NB4 (cell line): ENCODE results near the gene PDE4D.

Experiments used
- MYC ChIP-seq: IDR thresholded peaks from 2 replicates; pipeline ENCODE4 v1.6.1; 2011; ENCODE audit warnings: low read depth, low read length
- POLR2A ChIP-seq: IDR thresholded peaks from 2 replicates; pipeline ENCODE4 v1.6.1; 2011; ENCODE audit warnings: mild to moderate bottlenecking; ENCODE audit not compliant: insufficient read length; ENCODE audit errors: extremely low read depth
- TF ChIP-seq, protein P1 (sequence below): IDR thresholded peaks from one replicate; pipeline ENCODE4 v1.5.1; 2012; ENCODE audit warnings: low read depth, low read length

GRCh38 chr5:59785676-59786333 is 107.7 kb downstream of the PDE4D start:
- TF ChIP-seq, protein P1, sequence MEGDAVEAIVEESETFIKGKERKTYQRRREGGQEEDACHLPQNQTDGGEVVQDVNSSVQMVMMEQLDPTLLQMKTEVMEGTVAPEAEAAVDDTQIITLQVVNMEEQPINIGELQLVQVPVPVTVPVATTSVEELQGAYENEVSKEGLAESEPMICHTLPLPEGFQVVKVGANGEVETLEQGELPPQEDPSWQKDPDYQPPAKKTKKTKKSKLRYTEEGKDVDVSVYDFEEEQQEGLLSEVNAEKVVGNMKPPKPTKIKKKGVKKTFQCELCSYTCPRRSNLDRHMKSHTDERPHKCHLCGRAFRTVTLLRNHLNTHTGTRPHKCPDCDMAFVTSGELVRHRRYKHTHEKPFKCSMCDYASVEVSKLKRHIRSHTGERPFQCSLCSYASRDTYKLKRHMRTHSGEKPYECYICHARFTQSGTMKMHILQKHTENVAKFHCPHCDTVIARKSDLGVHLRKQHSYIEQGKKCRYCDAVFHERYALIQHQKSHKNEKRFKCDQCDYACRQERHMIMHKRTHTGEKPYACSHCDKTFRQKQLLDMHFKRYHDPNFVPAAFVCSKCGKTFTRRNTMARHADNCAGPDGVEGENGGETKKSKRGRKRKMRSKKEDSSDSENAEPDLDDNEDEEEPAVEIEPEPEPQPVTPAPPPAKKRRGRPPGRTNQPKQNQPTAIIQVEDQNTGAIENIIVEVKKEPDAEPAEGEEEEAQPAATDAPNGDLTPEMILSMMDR, result no peak
- TF ChIP-seq POLR2A, result no peak
- TF ChIP-seq MYC, result no peak
